Measurements from ENCODE around the gene NR2F1-AS1.
A peak's percentile ranks its signal among the peaks of the same experiment; 100 is the strongest.

The NR2F1-AS1 gene

DNA sequence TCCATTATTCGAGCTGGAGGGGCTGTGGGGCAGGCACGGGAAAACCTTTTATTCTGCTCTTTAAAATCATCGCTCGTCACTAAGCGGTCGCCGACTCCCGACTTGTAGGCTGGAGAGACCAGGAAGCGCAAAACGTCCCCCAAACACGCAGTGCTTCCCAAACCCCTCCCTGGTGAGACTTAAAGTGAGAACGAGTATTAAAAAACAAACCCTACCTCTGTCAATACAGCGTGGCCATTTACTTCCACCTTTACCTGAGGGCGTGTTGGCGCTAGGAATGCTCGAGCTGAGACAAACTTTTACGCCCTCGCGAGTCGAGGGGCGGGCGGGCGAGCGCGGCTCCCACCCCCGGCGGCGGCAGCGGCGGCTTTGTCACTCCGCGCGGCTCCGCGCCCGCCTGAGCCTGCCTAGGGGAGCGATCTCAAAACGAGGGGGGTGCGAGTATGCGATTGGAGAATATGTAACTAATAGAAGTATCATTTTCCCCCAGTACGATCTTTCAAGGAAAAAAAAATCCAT lies at the start of gene NR2F1-AS1:
NR2F1-AS1 (minus strand) TSS at position 293 of the 519 bp plus-strand sequence.
- Mint-ChIP-seq H3K36me3 (ENCODE audit: low read depth) (peaks cover 11% of the 10 kb centered on the region), H3K9me3 (peaks cover 7% of the 10 kb centered on the region)
- TF ChIP-seq, protein P1, sequence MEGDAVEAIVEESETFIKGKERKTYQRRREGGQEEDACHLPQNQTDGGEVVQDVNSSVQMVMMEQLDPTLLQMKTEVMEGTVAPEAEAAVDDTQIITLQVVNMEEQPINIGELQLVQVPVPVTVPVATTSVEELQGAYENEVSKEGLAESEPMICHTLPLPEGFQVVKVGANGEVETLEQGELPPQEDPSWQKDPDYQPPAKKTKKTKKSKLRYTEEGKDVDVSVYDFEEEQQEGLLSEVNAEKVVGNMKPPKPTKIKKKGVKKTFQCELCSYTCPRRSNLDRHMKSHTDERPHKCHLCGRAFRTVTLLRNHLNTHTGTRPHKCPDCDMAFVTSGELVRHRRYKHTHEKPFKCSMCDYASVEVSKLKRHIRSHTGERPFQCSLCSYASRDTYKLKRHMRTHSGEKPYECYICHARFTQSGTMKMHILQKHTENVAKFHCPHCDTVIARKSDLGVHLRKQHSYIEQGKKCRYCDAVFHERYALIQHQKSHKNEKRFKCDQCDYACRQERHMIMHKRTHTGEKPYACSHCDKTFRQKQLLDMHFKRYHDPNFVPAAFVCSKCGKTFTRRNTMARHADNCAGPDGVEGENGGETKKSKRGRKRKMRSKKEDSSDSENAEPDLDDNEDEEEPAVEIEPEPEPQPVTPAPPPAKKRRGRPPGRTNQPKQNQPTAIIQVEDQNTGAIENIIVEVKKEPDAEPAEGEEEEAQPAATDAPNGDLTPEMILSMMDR (IDR thresholded peaks at IDR 0.05; ENCODE audit: unreplicated experiment in 3 of 3), result no peak

GRCh38 chr5:93626801-93627200 lies 45.8 kb upstream of the NR2F1-AS1 start:
- TF ChIP-seq, protein P1 (IDR thresholded peaks at IDR 0.05; ENCODE audit: unreplicated experiment in 3 of 3), result no peak
- H3K27ac Mint-ChIP-seq, result no peak overlapping the region
- peaks cover 6% of the 10 kb centered on the region for H3K36me3 Mint-ChIP-seq (ENCODE audit: low read depth)
- H3K4me1 Mint-ChIP-seq, result no peaks in the 10 kb centered on the region
- H3K4me3 Mint-ChIP-seq, result no peak overlapping the region
- H3K9me3 Mint-ChIP-seq, result no peaks in the 10 kb centered on the region
- peaks cover 4% of the 10 kb centered on the region for H3K27me3 Mint-ChIP-seq (ENCODE audit: low read depth)

More for the DNA sequence above, at the start of gene NR2F1-AS1:
- H3K27ac Mint-ChIP-seq, result no peak within 1 kb of the TSS
- H3K4me1 Mint-ChIP-seq, result peaks cover 24% of the 10 kb centered on the region
- H3K4me3 Mint-ChIP-seq, result no peak within 1 kb of the TSS
- H3K27me3 Mint-ChIP-seq (ENCODE audit: low read depth), result peaks cover 38% of the 10 kb centered on the region

DNA sequence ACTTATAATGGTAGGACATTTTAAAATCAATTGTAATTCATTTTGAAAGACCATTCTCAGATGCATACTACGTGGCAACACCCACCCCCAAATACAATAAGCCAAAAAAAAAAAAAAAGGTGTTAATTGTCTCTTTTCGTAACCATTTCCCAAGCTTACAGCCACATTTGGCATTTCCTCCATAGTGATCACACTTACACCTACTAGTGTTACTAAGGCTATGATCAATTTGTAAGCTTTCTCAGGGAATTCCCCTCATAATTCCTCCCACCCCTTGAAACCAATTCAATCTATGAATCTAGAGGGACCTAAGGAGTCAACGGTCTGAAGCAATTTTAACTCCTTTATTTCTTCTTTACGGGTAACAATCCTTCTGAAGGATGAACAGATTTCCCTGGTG lies 42.1 kb upstream of the NR2F1-AS1 start:
- no peaks in the 10 kb centered on the region for H3K36me3 Mint-ChIP-seq (ENCODE audit: low read depth)
- peaks cover 8% of the 10 kb centered on the region for H3K4me1 Mint-ChIP-seq
- TF ChIP-seq, protein P1 (IDR thresholded peaks at IDR 0.05; ENCODE audit: unreplicated experiment in 3 of 3), result no peak
- peak overlapping the region in 2 of 3 experiments; percentile 39 to 56 for H3K4me3 Mint-ChIP-seq
- no peak overlapping the region for H3K27ac Mint-ChIP-seq
- H3K9me3 Mint-ChIP-seq, result no peaks in the 10 kb centered on the region
- peaks cover 26% of the 10 kb centered on the region for H3K27me3 Mint-ChIP-seq (ENCODE audit: low read depth)

DNA sequence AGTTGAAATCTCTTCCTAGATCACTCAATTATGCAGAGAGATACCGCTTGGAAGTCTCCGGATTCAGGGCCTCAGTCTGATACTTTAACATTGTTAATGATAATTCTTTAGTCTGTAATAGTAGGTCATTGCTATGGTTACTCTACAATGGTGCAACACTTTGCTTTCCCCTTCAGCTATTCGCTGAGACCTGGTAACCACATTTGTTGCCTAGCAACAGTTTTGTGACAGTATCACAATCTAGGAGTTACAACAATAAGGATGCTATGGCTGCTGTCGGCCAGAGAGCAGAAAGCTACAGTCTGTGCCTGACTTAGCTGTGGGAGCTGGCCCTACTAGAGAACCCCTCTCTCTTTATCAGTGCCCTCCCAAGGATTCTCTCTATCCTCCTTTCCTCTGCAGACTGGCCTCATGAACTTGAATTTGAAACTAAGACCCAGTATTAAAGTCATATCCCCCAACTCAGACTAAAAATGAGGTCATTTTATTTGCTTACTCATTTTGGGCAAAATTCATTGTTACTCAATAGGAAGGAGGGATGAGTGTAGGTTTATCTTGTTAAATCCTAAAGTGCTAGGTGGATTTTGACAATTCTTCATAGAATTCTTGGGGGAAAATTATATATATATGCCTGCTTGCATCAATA lies 41.3 kb upstream of the NR2F1-AS1 start:
- H3K27me3 Mint-ChIP-seq (ENCODE audit: low read depth), result peaks cover 34% of the 10 kb centered on the region
- H3K36me3 Mint-ChIP-seq (ENCODE audit: low read depth), result no peaks in the 10 kb centered on the region
- peaks cover 8% of the 10 kb centered on the region for H3K4me1 Mint-ChIP-seq
- peak overlapping the region; percentile 86 to 97 (median 86) for H3K4me3 Mint-ChIP-seq
- peak overlapping the region in 1 of 3 experiments; percentile 29 for H3K27ac Mint-ChIP-seq
- no peaks in the 10 kb centered on the region for H3K9me3 Mint-ChIP-seq
- TF ChIP-seq, protein P1 (IDR thresholded peaks at IDR 0.05; ENCODE audit: unreplicated experiment in 3 of 3), result no peak

- H3K27me3 Mint-ChIP-seq (ENCODE audit: low read depth), result peaks cover 44% of the 10 kb centered on the region
- peaks cover 8% of the 10 kb centered on the region for H3K4me1 Mint-ChIP-seq
- peak overlapping the region; percentile 18 to 71 (median 63) for H3K27ac Mint-ChIP-seq
- peak overlapping the region; percentile 86 to 97 (median 86) for H3K4me3 Mint-ChIP-seq
- H3K36me3 Mint-ChIP-seq (ENCODE audit: low read depth), result peaks cover 3% of the 10 kb centered on the region
- no peaks in the 10 kb centered on the region for H3K9me3 Mint-ChIP-seq
- TF ChIP-seq, protein P1 (IDR thresholded peaks at IDR 0.05; ENCODE audit: unreplicated experiment in 3 of 3), result no peak
Measured at GRCh38 chr5:93621327-93621798, 40.3 kb upstream of the NR2F1-AS1 start.
